Amygdala (tissue), 56 donors: ENCODE results near the gene RPS6KC1.
"Not testable (repeated sequence)": the region's sequence is repeated elsewhere in the genome, so short reads cannot be mapped to it uniquely, and the experiment has no call there.

Experiments used
- DNase-seq, 56 donors: peaks; one replicate each; lab custom pipeline; 2025; lab: John Stamatoyannopoulos, UW

Gene RPS6KC1

DNA sequence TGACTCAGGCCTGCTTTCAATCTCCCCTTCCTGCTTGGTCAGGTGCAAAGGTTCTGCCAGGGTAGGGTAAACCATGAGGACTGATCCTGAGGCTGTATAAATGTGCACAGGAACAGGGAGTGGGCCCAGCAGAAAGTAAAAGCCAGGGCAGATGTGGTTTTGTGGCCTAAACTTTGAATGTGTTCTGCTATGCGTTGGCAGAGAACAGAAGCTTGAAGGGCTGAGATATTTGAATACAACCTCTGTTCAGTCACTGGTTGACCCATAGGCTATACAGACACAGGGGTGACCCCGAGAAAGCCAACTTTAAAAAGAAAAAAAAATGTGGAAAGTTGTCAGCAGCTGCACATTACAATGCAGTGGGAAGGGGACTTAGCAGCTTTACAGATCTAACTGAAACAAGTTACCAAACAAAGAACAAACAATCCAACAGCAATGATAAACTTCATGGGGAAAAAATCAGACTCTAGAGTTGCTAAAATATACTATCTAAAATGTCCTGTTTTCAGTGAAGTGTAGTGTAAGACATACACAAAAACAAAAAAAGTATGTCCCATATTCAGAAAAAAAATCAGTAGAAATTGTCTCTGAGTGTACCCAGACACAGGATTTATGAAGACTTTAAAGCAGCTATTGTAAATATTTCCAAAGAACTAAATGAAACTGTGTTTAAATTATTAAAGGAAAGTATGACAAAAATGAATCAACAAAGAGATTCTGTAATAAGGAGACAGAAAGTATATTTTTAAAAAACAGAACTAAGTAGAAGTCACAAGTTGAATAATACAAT lies 216.1 kb downstream of the RPS6KC1 start:
- DNase-seq: no peak

DNA sequence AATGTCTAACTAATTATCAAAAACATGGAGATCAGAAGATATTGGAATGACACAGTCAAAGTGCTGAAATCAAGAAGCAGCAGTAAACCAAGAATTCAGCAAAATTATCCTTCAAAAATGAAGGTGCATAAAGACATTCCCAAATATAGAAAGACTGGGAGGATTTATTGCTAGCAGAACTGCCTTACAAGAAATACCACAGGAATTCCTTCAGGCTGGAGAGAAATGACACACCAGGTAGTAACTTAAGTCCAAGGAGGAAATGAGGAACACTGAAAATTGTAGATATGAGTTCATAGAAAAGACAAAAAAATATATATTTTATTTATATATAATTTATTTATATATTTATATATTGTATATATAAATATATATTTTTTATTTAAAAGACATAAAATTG lies 217.2 kb downstream of the RPS6KC1 start:
- DNase-seq: no peak

DNA sequence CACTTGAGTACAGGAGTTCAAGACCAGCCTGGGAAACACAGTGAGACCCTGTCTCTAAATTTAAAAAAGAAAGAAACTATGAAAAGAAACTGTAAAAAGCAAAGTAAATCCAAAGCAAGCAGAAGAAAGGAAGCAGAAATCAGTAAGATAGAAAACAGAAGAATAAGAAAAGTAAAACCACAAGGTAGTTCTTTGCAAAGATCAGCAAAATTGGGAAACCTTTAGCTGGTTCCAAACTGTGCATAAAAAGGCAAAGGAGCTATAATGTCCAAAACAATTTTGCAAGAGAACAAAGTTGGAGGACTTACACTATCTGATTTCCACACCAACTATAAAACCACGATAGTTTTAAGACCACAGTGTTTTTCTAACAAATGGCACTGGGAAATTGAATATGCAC lies 218.8 kb downstream of the RPS6KC1 start:
- DNase-seq: no peak

DNA sequence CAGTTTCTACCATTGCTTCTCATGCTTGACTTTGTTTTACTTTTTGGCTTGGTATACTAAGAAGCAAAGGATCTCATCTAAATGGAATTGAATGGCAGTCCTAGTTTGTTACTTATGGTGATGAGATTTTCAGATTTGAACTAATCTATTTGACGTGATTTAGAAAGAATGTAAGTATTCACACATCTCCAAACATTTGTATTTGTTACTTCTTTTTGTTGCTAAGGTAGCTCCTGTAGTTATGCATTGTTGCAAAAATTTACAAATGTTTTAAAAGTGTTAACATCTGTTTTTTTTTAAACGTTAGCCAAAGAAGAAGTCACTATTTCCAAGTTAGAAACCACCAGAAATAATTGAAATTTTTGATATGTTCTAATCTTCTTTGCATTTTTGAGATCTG lies 222.5 kb downstream of the RPS6KC1 start:
- DNase-seq: no peak

DNA sequence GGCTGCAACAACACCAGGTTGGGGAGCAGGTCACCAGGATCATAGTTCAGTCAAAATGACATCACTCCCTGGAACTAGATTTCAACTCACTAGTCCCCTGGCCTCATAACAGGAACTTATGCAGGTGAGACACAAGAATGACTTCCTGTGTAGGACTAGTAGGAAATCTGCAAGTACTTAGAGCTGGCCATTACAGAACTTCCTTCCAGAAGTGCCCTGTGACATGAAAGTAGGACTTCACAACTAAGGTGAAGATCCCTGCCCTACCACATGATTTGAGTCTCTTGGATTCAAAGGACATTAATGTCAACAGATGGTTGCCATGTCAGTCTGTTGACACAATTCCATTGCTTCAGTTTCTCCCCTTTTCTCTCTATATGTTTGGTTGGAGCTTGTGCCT lies 223.1 kb downstream of the RPS6KC1 start:
- DNase-seq: no peak

DNA sequence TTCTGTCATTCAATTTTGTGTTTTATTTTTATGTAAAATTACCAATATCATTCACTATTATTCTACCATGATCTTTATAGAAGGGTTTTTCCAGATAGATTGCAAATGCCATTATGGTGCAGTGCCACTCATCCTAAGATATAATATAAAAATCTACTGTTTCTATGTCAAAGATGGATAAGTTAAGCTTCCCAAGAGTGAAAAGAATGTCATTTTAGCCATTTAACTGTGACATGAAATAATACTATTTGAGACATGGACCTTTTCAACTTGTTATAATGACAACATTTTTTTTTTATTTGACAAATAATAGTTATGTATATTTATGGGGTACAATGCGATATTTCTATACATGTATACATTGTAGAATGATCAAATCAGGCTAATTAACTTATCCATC lies 224.3 kb downstream of the RPS6KC1 start:
- DNase-seq: no peak

DNA sequence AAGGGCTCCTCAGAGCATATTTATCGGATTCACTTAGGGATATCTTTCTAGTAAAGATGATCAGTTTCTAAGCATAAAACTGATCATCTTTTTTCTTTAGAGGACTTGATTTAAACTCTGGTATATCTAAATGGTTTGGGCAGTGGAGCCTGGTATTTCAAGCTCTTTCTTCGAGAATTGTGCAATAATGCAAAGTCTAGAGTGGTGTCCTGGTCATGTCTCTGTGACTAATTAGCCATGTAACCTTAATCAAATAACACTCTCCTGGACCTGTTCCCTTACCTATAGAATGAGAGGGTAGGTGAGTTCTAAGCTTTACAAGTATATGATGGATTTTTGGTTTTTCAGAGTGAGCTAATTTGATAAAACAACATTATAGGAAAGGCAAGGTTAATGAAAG lies 225.2 kb downstream of the RPS6KC1 start:
- DNase-seq: no peak

DNA sequence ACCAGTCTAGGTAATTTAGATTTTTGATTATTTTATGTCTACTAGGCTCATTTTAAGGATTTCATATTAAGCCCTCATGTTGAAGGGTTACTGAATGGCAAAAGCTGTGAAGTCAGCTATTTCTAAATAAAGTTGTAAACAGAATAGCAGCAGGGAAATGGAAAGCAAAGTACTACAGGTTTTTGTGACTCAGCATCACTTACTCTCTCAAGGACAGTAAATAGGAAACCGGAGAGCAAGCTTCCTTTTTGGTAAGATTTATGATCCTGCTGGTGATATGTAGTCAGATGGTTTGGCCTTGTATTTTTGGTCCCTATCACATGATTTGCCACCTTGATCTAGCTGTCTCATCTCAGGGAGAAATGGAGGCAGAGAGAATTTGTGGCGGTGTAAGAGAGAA lies 226.0 kb downstream of the RPS6KC1 start:
- DNase-seq: no peak

DNA sequence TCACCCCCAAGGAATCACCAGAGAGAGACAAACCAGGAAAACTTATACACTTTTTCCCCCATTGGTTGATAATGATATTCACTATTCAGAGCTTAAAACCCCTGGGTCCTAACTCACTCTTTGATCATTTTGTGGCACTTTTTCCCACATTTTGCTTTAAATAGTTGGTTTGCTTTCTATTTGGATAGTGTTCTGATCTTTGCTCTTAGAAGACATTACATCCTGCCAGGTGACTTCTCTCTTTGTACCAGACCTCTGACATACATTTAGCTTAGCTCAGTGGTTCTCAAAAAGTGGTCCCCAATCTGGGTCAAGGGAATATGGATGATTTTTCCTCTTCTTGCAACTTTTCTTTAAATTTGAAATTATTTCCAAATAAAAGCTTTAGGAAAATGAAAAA lies 228.4 kb downstream of the RPS6KC1 start:
- DNase-seq: no peak

DNA sequence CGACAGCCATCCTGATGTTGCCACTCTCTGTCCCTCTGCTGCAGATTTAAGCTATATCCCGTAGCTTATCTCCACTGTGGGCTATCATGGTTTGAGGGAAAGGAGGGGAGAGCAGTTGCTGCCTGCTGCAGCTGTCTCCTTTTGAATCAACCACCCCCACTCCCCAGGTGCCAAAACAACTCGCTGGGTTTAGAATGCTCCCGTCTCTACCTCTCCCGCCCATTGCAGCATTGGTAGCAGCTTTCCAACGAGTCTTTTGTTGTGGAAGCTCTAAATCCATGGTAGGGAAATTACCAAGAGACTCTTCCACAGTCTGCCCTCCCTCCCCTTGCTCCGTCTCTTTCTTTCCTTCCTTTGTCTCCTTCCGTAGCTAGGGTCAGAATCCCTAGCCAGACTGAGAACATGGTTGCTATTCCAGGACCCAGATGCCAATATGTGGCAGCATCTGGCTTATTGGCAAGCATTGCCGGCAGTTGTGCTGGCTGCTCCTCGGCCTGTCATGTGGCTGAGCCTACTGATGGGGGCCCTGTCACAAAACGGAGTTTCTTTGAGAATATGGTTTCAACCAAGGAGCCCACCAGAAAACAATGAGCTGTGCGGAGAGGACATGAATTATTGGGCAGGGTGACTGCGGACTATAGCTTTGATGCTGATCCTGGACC lies 230.7 kb downstream of the RPS6KC1 start:
- peak in 14 of 56 donors; percentile 2 to 32 (median 8) for DNase-seq

DNA sequence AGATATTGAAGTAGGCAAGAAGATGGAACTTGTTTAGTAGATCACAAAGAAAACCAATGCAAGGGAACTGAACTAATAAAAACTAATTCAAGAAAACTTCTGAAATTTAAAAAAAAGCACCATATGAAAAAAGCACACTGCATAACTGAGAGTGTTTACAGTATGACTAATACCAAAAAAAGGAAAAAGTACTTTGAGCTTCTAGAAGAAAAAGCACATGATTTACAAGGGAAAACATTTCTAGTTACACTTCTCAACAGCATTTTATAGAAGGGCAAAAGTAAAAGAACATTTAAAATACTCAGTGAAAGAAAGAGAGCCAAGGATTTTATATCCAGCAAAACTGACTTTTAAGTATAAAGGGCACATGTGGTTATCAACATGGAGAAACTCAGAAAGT lies 233.6 kb downstream of the RPS6KC1 start:
- no peak for DNase-seq

DNA sequence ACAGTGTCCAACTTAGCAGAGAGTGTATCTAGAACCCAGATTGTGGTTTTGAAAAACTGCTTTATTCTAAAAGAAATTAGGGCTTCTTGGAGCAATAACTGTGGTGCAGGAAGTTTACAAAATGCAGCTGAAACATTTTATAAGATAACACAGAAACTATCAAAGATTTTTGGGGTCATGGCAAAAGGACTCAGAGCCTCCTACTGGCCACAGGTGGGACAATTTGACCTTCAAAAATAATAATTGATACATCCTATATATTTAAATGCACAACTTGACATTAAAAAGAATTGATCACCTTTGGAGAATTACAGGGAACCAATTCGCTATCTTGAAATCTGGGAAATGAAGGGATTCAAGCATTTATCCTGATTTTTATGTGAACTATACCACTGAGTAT lies 235.2 kb downstream of the RPS6KC1 start:
- no peak for DNase-seq

DNA sequence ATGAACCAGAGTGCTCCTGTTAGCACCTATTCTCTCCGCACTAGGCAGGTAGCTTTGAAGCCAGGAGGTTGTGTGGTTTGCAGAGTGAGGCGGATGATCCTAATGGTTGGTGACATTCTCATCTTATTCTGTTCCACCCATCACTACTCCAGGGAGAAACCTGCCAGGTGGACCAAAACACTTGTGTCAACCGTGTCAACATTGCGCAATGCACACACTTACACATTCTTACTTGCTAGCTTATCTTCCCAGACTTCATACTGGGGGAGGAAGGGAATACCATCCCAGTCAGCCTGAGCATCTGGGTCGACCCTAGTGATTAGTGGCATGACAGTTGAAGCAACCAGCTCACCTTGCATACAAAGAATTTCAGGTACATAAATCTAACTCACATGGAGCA lies 236.9 kb downstream of the RPS6KC1 start:
- DNase-seq: no peak

DNA sequence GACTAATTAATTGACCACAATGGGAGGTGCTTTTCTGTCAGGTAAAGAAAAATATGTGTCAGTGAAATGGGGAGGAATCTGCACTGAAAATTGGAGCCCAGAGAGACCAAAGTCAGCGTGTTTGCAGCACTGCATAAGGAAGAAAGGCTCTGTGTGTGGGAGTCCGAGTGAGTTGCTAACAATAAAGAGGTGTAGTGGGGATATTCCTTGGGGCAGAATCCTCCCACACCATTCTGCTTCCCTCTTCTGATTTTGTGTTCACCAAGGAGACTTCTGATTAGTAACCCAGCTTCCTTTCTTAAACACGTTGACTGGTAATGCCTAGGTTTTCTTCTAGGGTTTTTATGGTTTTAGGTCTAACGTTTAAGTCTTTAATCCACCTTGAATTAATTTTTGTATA lies 240.5 kb downstream of the RPS6KC1 start:
- no peak for DNase-seq

DNA sequence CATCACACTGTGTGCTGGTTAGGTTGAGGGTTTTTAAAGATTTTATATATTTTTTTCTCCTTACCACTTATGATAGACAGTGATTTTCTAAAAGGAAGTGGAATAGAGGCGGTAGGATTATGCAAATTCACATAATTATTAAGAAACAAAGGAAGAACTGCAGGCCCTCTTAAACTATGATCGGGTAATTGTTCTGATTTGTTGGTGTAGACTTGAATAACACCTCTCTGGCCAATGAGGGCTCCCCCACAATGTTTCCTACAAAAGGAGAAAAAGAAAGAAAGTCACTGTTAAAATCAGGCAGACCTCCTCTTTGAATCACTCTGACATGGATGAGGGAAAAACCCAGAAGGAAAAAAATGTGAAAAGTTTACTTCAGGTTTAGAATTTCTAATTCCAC lies 241.6 kb downstream of the RPS6KC1 start:
- DNase-seq: no peak

DNA sequence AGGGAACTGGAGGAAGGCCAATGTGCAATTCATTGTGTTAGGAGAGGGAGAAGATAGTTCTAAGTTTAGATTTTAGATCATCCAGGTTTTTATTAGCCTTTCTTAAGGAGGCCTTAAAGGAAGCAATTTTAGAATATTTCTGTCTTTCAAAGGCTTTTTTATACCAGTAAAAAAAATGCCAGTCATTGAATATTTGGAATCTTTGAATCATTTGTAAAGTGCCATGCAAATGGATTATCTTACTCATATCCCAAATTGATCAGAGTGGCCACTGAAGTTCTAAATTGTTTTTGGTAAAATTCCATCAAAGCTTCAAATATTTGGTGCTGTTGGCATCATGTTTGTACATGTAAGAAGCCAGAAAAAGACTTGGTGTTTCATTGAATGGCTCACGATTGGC lies 244.8 kb downstream of the RPS6KC1 start:
- DNase-seq: no peak

DNA sequence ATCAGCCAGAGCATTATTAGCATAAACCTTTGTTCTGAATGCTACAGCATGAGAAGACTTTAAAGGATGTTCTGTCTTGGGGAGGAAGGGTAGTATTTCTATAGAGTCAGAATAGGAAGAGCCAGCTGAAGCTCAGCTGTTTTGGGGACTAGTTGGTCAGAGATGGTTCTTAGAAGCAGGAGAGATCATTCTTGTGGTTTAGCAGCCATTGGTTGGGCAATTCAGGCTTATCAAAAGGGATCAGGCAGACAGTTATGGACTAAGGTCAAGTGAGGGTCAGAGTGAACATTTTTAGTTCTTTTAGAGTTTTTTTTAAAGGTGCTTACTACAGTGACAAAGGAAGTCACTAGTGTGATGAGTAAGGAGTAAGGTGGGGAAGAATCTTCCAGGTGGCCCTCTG lies 245.5 kb downstream of the RPS6KC1 start:
- no peak for DNase-seq

DNA sequence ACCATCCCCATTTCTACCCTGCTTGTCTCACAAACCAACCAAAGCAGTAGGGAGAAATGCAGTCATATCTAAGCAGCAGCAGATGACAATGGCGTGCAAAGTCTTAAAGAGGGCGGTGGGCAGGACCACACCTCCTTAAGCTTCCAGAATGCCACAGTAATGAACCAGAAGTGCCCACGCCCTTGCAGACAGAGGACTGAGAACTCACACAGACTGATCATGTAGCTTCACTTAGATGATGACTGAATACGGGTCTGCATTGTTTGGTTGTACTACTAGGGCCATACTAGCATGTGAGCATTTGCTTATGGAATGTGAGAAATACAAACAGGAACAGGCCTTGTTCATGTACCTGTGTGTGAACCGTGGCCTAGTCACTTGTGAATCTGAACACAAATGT lies 246.0 kb downstream of the RPS6KC1 start:
- DNase-seq: no peak

DNA sequence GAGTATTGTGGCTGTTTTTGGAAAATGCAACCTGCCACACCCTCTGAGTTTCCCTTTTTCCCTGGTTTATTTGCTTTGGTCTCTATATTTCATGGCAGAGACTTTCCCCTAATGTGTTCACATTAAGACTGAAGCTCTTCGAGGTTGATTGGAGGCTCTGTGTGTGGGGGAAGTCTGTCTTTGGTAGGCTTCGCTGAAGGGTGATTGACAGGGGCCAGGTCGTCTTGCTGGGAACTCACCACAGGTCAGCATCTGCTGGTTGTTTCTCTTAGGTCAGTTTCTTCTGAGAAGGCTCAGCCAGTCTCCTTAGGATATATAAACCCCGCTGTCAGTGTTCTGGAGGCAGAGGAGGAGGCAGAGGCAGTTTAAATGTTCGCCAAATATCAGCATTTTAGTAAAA lies 249.4 kb downstream of the RPS6KC1 start:
- DNase-seq: no peak

DNA sequence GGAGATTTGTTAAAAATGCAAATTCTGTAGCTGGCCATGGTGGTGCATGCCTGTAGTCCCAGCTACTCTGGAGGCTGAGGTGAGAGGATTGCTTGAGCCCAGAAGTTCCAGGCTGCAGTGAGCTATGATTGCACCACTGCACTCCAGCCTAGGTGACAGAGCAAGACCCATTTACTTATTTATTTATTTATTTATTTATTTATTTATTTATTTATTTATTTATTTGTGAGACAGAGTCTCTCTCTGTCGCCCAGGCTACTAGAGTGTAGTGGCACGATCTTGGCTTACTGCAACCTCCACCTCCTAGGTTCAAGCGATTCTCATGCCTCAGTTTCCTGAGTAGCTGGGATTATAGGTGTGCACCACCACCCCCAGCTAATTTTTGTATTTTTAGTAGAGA lies 250.5 kb downstream of the RPS6KC1 start:
- not testable (repeated sequence) for DNase-seq

DNA sequence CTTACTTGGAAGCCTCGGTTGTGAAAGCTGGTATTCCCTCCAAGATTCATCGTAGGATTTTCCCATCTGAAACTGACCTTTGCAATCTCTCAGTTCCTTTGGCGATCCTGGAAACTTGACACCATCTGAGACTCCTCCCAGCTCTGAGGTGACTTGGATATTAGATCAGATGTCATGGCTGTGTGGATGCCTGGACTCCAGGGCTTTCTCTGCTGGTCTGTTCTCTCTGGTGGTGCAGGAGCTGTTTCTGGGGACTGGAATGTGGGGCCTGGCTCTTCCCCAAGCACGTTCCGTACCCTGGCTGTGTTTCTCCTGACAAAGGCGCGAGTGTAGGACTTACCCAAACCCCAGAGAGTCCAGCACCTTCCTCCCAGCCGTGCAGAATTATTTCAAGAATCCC lies 252.2 kb downstream of the RPS6KC1 start:
- no peak for DNase-seq

DNA sequence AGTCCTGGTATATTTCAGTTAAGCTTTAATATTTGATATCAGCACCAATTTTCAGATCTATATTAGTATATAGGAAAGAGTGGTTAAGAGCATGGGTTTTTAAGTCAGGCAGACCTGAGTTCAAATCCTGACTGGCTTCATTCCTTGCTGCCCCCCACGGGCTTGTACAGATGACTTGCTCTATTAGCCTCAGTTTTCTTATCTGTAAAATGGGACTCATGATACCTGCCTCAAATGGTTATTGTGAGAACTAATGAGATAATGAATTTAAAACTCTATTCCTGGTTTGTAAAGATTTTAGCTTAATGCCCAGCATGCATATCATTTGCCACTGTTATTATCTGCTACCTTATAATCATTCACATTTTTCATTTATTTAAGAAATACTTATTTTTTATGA lies 264.5 kb downstream of the RPS6KC1 start:
- no peak for DNase-seq
